Activated CD8-positive, alpha-beta memory T cell treated with anti-CD3 and anti-CD28 coated beads, Interleukin-2, amount 50 U/mL, for 24 hours (primary cell): ENCODE data around the gene CEP250.
A peak's percentile ranks its signal among the peaks of the same experiment; 100 is the strongest.
"Not testable (repeated sequence)": the region's sequence is repeated elsewhere in the genome, so short reads cannot be mapped to it uniquely, and the experiment has no call there.

ENCODE experiments used
- DNase-seq: peaks from one replicate; pipeline ENCODE4 v3.0.0-alpha.2; 2020; ENCODE audit errors: extremely low read depth

CEP250 gene

GRCh38 chr20:35454881-35455609 is at the start of gene CEP250:
Gene CEP250 (plus strand): TSS chr20:35455598. CDS start chr20:35462368, 6,770 bp downstream.
- DNase-seq = peak; percentile 80

- no peak for DNase-seq
Observed at GRCh38 chr20:35405775-35406174, 49.6 kb upstream of the CEP250 start.

- DNase-seq = no peak
Observed at GRCh38 chr20:35408270-35408669, 47.1 kb upstream of the CEP250 start.

- DNase-seq = no peak
Observed at GRCh38 chr20:35409542-35409941, 45.9 kb upstream of the CEP250 start.

- DNase-seq = no peak
Observed at GRCh38 chr20:35410613-35411012, 44.8 kb upstream of the CEP250 start.

- DNase-seq = no peak
Observed at GRCh38 chr20:35421322-35421721, 34.1 kb upstream of the CEP250 start.

- no peak for DNase-seq
Observed at GRCh38 chr20:35431621-35432429, 23.6 kb upstream of the CEP250 start.

GRCh38 chr20:35432430-35432735 is 23.0 kb upstream of the CEP250 start:
- DNase-seq = no peak

GRCh38 chr20:35433337-35433736 is 22.1 kb upstream of the CEP250 start:
- no peak for DNase-seq

GRCh38 chr20:35434085-35435005 is 21.1 kb upstream of the CEP250 start:
- DNase-seq = no peak

GRCh38 chr20:35436177-35436573 is 19.2 kb upstream of the CEP250 start:
- DNase-seq = no peak

- no peak for DNase-seq
Observed at GRCh38 chr20:35437599-35437998, 17.8 kb upstream of the CEP250 start.

- no peak for DNase-seq
Observed at GRCh38 chr20:35443003-35443402, 12.4 kb upstream of the CEP250 start.

- DNase-seq = no peak
Observed at GRCh38 chr20:35444226-35444625, 11.2 kb upstream of the CEP250 start.

GRCh38 chr20:35446356-35447078 is 8.9 kb upstream of the CEP250 start:
- DNase-seq = no peak

- DNase-seq = peak; percentile 85
Observed at GRCh38 chr20:35447082-35447789, 8.2 kb upstream of the CEP250 start.

- DNase-seq = no peak
Observed at GRCh38 chr20:35448788-35449373, 6.5 kb upstream of the CEP250 start.

GRCh38 chr20:35449855-35450254 is 5.5 kb upstream of the CEP250 start:
- DNase-seq = not testable (repeated sequence)

GRCh38 chr20:35451295-35451694 is 4.1 kb upstream of the CEP250 start:
- DNase-seq = no peak

GRCh38 chr20:35453647-35454046 is 1.8 kb upstream of the CEP250 start:
- no peak for DNase-seq
